ENCODE data around the gene ZNF212.

- TF ChIP-seq PRDM2 (tag by site-specific recombination; IDR thresholded peaks at IDR 0.05; ENCODE audit: borderline replicate concordance) (no peak), ZNF239 (tag by site-specific recombination; IDR thresholded peaks at IDR 0.05) (no peak), ZNF449 (tag by site-specific recombination; IDR thresholded peaks at IDR 0.05) (no peak), ZNF624 (tag by site-specific recombination; IDR thresholded peaks at IDR 0.05) (no peak), ZNF324 (tag by site-specific recombination; IDR thresholded peaks at IDR 0.05) (no peak), CTCF (tag by site-specific recombination; IDR thresholded peaks at IDR 0.05) (no peak), ZNF24 (tag by site-specific recombination; IDR thresholded peaks at IDR 0.05) (no peak), ZBTB11 (tag by site-specific recombination; conservative IDR thresholded peaks at IDR 0.05; ENCODE audit: low read depth) (no peak), ZBTB17 (tag by site-specific recombination; IDR thresholded peaks at IDR 0.05) (no peak), ZNF571 (tag by site-specific recombination; IDR thresholded peaks at IDR 0.05) (no peak), ZNF610 (tag by site-specific recombination; IDR thresholded peaks at IDR 0.05; ENCODE audit: borderline replicate concordance) (no peak), ZNF670 (tag by site-specific recombination; IDR thresholded peaks at IDR 0.05; ENCODE audit: low read depth) (no peak), MYNN (tag by site-specific recombination; IDR thresholded peaks at IDR 0.05; ENCODE audit: borderline replicate concordance) (no peak), ZNF302 (tag by site-specific recombination; IDR thresholded peaks at IDR 0.05; ENCODE audit: low read depth) (no peak)
Observed at GRCh38 chr7:149240637-149241036, 1.2 kb downstream of the ZNF212 start.

Data from HEK293 (cell line).